CD4-positive, alpha-beta T cell treated with Interferon gamma for 1 hour (primary cell): ENCODE measurements around the gene RPS6KC1.
"Not testable (repeated sequence)": the region's sequence is repeated elsewhere in the genome, so short reads cannot be mapped to it uniquely, and the experiment has no call there.

Source experiments
- DNase-seq: peaks from one replicate; pipeline ENCODE4 v3.0.0-alpha.2; 2020

RPS6KC1 gene

GRCh38 chr1:213160442-213160841, 109.4 kb downstream of the RPS6KC1 start:
- DNase-seq, result not testable (repeated sequence)

GRCh38 chr1:213162338-213162737, 111.3 kb downstream of the RPS6KC1 start:
- DNase-seq, result no peak

- DNase-seq, result no peak
Measured at GRCh38 chr1:213162862-213163261, 111.8 kb downstream of the RPS6KC1 start.

- no peak for DNase-seq
Measured at GRCh38 chr1:213163278-213163711, 112.3 kb downstream of the RPS6KC1 start.

GRCh38 chr1:213164561-213164960, 113.5 kb downstream of the RPS6KC1 start:
- DNase-seq, result no peak

GRCh38 chr1:213166852-213167251, 115.8 kb downstream of the RPS6KC1 start:
- DNase-seq, result no peak

- DNase-seq, result no peak
Measured at GRCh38 chr1:213171711-213172110, 120.7 kb downstream of the RPS6KC1 start.

GRCh38 chr1:213176341-213176740, 125.3 kb downstream of the RPS6KC1 start:
- no peak for DNase-seq

GRCh38 chr1:213179784-213180183, 128.7 kb downstream of the RPS6KC1 start:
- DNase-seq, result no peak

GRCh38 chr1:213180833-213181232, 129.8 kb downstream of the RPS6KC1 start:
- DNase-seq, result no peak

GRCh38 chr1:213183036-213183672, 132.1 kb downstream of the RPS6KC1 start:
- no peak for DNase-seq

- no peak for DNase-seq
Measured at GRCh38 chr1:213186168-213186567, 135.1 kb downstream of the RPS6KC1 start.

GRCh38 chr1:213192026-213192425, 141.0 kb downstream of the RPS6KC1 start:
- no peak for DNase-seq

GRCh38 chr1:213194383-213194782, 143.3 kb downstream of the RPS6KC1 start:
- DNase-seq, result no peak

GRCh38 chr1:213194855-213195254, 143.8 kb downstream of the RPS6KC1 start:
- no peak for DNase-seq

GRCh38 chr1:213196328-213197054, 145.4 kb downstream of the RPS6KC1 start:
- DNase-seq, result not testable (repeated sequence)

- no peak for DNase-seq
Measured at GRCh38 chr1:213200630-213201029, 149.6 kb downstream of the RPS6KC1 start.

- DNase-seq, result no peak
Measured at GRCh38 chr1:213201380-213202155, 150.5 kb downstream of the RPS6KC1 start.

GRCh38 chr1:213211201-213211600, 160.2 kb downstream of the RPS6KC1 start:
- no peak for DNase-seq

- not testable (repeated sequence) for DNase-seq
Measured at GRCh38 chr1:213219076-213219475, 168.0 kb downstream of the RPS6KC1 start.

GRCh38 chr1:213221209-213221608, 170.2 kb downstream of the RPS6KC1 start:
- no peak for DNase-seq

GRCh38 chr1:213227458-213227857, 176.4 kb downstream of the RPS6KC1 start:
- no peak for DNase-seq

GRCh38 chr1:213231795-213232231, 180.8 kb downstream of the RPS6KC1 start:
- no peak for DNase-seq

GRCh38 chr1:213242883-213243282, 191.8 kb downstream of the RPS6KC1 start:
- no peak for DNase-seq
